ENCODE data around the gene CDCA7L.

DNA sequence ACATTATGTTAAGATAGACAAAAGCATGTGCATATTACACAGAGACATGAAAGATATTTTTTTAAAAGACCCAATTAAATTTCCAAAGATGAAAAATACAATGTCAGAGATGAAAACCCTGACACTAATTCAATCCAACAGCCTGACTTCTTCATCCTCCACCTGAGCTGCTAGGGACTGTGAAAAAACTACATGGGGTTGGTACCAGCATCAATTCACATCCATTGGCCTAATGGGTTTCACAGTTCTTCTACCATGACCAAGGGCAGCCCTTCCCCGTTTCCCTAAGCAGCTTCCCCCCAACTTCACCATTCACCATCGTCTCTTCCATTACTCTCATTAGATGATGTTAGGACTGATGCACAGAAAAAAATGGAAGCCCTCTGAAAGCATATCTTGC is 37.4 kb upstream of the CDCA7L start:
- TF ChIP-seq CTCF (IDR thresholded peaks at IDR 0.05; ENCODE audit: insufficient read depth, low read length) = no peak
- TF ChIP-seq, protein P1, sequence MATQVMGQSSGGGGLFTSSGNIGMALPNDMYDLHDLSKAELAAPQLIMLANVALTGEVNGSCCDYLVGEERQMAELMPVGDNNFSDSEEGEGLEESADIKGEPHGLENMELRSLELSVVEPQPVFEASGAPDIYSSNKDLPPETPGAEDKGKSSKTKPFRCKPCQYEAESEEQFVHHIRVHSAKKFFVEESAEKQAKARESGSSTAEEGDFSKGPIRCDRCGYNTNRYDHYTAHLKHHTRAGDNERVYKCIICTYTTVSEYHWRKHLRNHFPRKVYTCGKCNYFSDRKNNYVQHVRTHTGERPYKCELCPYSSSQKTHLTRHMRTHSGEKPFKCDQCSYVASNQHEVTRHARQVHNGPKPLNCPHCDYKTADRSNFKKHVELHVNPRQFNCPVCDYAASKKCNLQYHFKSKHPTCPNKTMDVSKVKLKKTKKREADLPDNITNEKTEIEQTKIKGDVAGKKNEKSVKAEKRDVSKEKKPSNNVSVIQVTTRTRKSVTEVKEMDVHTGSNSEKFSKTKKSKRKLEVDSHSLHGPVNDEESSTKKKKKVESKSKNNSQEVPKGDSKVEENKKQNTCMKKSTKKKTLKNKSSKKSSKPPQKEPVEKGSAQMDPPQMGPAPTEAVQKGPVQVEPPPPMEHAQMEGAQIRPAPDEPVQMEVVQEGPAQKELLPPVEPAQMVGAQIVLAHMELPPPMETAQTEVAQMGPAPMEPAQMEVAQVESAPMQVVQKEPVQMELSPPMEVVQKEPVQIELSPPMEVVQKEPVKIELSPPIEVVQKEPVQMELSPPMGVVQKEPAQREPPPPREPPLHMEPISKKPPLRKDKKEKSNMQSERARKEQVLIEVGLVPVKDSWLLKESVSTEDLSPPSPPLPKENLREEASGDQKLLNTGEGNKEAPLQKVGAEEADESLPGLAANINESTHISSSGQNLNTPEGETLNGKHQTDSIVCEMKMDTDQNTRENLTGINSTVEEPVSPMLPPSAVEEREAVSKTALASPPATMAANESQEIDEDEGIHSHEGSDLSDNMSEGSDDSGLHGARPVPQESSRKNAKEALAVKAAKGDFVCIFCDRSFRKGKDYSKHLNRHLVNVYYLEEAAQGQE (IDR thresholded peaks at IDR 0.05; ENCODE audit: insufficient replicate concordance, low read depth) = no peak
- TF ChIP-seq SPI1 (IDR thresholded peaks at IDR 0.05; ENCODE audit: borderline replicate concordance, low read depth) = no peak
- TF ChIP-seq POLR2AphosphoS5 (IDR thresholded peaks at IDR 0.05; ENCODE audit: low read depth) = no peak
- TF ChIP-seq GABPA (IDR thresholded peaks at IDR 0.05; ENCODE audit: low read depth) = no peak
